ENCODE results near the gene KCNG2.
"Not testable (repeated sequence)": the region's sequence is repeated elsewhere in the genome, so short reads cannot be mapped to it uniquely, and the experiment has no call there.

DNA sequence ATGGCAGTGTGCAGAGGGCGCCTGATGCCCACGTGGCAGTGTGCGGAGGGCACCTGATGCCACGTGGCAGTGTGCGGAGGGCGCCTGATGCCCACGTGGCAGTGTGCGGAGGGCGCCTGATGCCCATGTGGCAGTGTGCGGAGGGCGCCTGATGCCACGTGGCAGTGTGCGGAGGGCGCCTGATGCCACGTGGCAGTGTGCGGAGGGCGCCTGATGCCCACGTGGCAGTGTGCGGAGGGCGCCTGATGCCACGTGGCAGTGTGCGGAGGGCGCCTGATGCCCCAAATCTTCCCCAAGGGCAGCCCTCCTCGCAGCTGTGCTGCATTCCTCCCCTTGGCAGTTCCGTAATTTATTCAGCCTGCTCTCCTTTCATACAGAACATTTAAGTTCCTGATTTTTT, 80.5 kb downstream of the KCNG2 start:
- not testable (repeated sequence) for TF ChIP-seq EZH2 (IDR thresholded peaks at IDR 0.05; ENCODE audit: borderline replicate concordance, insufficient read depth, low read depth, low read length, poor library complexity, severe bottlenecking); CTCF (IDR thresholded peaks at IDR 0.05)
